ENCODE measurements around the gene EIF1. TPM values are rescaled to one million over a fixed set of nuclear protein-coding genes. Genes with fewer than 3 reads are reported as not detected.

EIF1 gene
- total RNA-seq, 1 experiment from 2014 or later = 481 TPM

GRCh38 chr17:41725134-41725533 is 36.4 kb downstream of the EIF1 start:
- peak; percentile 52 for ATAC-seq
- no peak for DNase-seq (ENCODE audit: low spot score)
- Mint-ChIP-seq H3K4me1 (0 out of 2 replicates have a peak, but pooled peaks cover 6% of the 10 kb centered on the region), H3K4me3 (no peak overlapping the region), H3K27ac (no peak overlapping the region), H3K27me3 (ENCODE audit: low read depth) (peaks cover 5% of the 10 kb centered on the region; the same call in 1 of the 2 replicates), H3K9me3 (no peaks in the 10 kb centered on the region), H3K36me3 (no peaks in the 10 kb centered on the region)
- TF ChIP-seq ETV6 (CRISPR knock-in tag; IDR thresholded peaks at IDR 0.05) (no peak), ZNF416 (CRISPR knock-in tag; IDR thresholded peaks at IDR 0.05) (no peak), ZBTB21 (CRISPR knock-in tag; IDR thresholded peaks at IDR 0.05; ENCODE audit: borderline replicate concordance) (no peak), ESRRA (CRISPR knock-in tag; IDR thresholded peaks at IDR 0.05; ENCODE audit: borderline replicate concordance) (no peak), PRRX2 (CRISPR knock-in tag; IDR thresholded peaks at IDR 0.05) (no peak), MAX (CRISPR knock-in tag; IDR thresholded peaks at IDR 0.05) (no peak), ZNF396 (CRISPR knock-in tag; IDR thresholded peaks at IDR 0.05; ENCODE audit: borderline replicate concordance) (no peak), ATF2 (CRISPR knock-in tag; IDR thresholded peaks at IDR 0.05; ENCODE audit: borderline replicate concordance, low read depth) (no peak), EMX1 (CRISPR knock-in tag; IDR thresholded peaks at IDR 0.05) (no peak), CDX4 (CRISPR knock-in tag; IDR thresholded peaks at IDR 0.05; ENCODE audit: borderline replicate concordance) (no peak), ZNF121 (CRISPR knock-in tag; IDR thresholded peaks at IDR 0.05) (no peak)
- CTCF ChIA-PET = interaction anchor here (0.9 to 3.3 kb wide), 6 partner anchors 9 to 411 kb away, joined by 3 to 13 read pairs (median 6); partner anchors contain the start of gene JUP
- POLR2A ChIA-PET = interaction anchor here (0.9 to 1.3 kb wide), 2 partner anchors 9 to 36 kb away, joined by 3 to 4 read pairs; partner anchors contain the start of gene HAP1

GRCh38 chr17:41728056-41728455 is 39.4 kb downstream of the EIF1 start:
- ChIA-PET POLR2A (interaction anchor here (1.2 kb wide), 1 partner anchor 39 kb away, joined by 3 read pairs; the partner anchor contains the start of gene EIF1), CTCF (interaction anchor here (1.3 to 2.6 kb wide), 2 partner anchors 32 to 59 kb away, joined by 4 to 5 read pairs; partner anchors contain the start of gene JUP)
- Mint-ChIP-seq H3K4me1 (0 out of 2 replicates have a peak, but pooled peaks cover 9% of the 10 kb centered on the region), H3K4me3 (no peak overlapping the region), H3K9me3 (no peaks in the 10 kb centered on the region), H3K27ac (no peak overlapping the region), H3K27me3 (ENCODE audit: low read depth) (peaks cover 27% of the 10 kb centered on the region), H3K36me3 (no peaks in the 10 kb centered on the region)
- ATAC-seq (no peak), DNase-seq (ENCODE audit: low spot score) (no peak)
- TF ChIP-seq MAX (CRISPR knock-in tag; IDR thresholded peaks at IDR 0.05) (no peak), CBFB (CRISPR knock-in tag; IDR thresholded peaks at IDR 0.05; ENCODE audit: low read depth) (no peak), ZSCAN18 (CRISPR knock-in tag; IDR thresholded peaks at IDR 0.05) (no peak), USF1 (CRISPR knock-in tag; IDR thresholded peaks at IDR 0.05) (no peak), ARID4B (CRISPR knock-in tag; IDR thresholded peaks at IDR 0.05; ENCODE audit: borderline replicate concordance) (no peak), AFF4 (CRISPR knock-in tag; IDR thresholded peaks at IDR 0.05; ENCODE audit: borderline replicate concordance) (no peak), FOXJ3 (CRISPR knock-in tag; IDR thresholded peaks at IDR 0.05; ENCODE audit: borderline replicate concordance) (no peak), STAT6 (CRISPR knock-in tag; conservative IDR thresholded peaks at IDR 0.05; ENCODE audit: low read depth) (no peak)

Measured in WTC11 (cell line).